Peyer's patch (tissue), 4 donors: ENCODE results near the gene SMARCD3. TPM values are rescaled to one million over a fixed set of nuclear protein-coding genes. Genes with fewer than 3 reads are reported as not detected.
A peak's percentile ranks its signal among the peaks of the same experiment; 100 is the strongest.

Experiments
- DNase-seq, 3 donors: peaks; one replicate each; pipeline ENCODE4 v3.0.0-alpha.2; 2017 to 2019
- H3K27ac ChIP-seq, 4 donors: fragments of 200-600 bp; sonication (generic); one replicate each; pipeline ENCODE4 v1.5.1; 2016 to 2019
- H3K27me3 ChIP-seq, 2 donors: fragments of 200-600 bp; sonication (generic); one replicate each; pipeline ENCODE4 v1.5.1; 2019
- H3K36me3 ChIP-seq, 3 donors: fragments of 200-600 bp; sonication (generic); one replicate each; pipeline ENCODE4 v1.5.1; 2016 to 2019
- H3K4me1 ChIP-seq, 4 donors: fragments of 200-600 bp; sonication (generic); one replicate each; pipeline ENCODE4 v1.5.1; 2016 to 2019
- H3K4me3 ChIP-seq, 4 donors: fragments of 200-600 bp; sonication (generic); 1 replicate in 3 of 4; 2 replicates in 1 of 4; pipeline ENCODE4 v1.5.1; 2016 to 2019; ENCODE audit warnings: mild to moderate bottlenecking in 1 of 4
- H3K9me3 ChIP-seq, 4 donors: fragments of 200-600 bp; sonication (generic); one replicate each; pipeline ENCODE4 v1.5.1; 2016 to 2019; ENCODE audit warnings: mild to moderate bottlenecking in 1 of 4
- CTCF ChIP-seq, 6 experiments: fragments of 450-650 bp in 4 of 6; fragments of 200-600 bp in 2 of 6; sonication (generic) in 1 of 6; IDR thresholded peaks; one replicate each; pipeline ENCODE4 v1.5.1; 2017 to 2019; ENCODE audit warnings: antibody characterized with exemption in 6 of 6, mild to moderate bottlenecking in 3 of 6, moderate library complexity in 1 of 6
- POLR2A ChIP-seq, 2 donors: fragments of 450-650 bp; IDR thresholded peaks; one replicate each; pipeline ENCODE4 v1.5.1; 2017; ENCODE audit warnings: antibody characterized with exemption in 2 of 2, mild to moderate bottlenecking in 2 of 2, moderate library complexity in 2 of 2
- total RNA-seq, 4 donors: library from RNA; depleted of rRNA; stranded (reverse); fragments of >200 nt; gene quantifications; one replicate each; pipeline ENCODE4 v1.1.0, GENCODE V29; 2016

The SMARCD3 gene
- total RNA-seq, 4 donors from 2014 or later = 1.2 to 61.1 (median 18.3) TPM

GRCh38 chr7:151207315-151207714 is 41.2 kb downstream of the SMARCD3 start:
- H3K4me1 ChIP-seq = no peaks in the 10 kb centered on the region
- TF ChIP-seq CTCF (IDR thresholded peaks at IDR 0.05) (no peak), POLR2A (IDR thresholded peaks at IDR 0.05) (no peak)
- H3K27ac ChIP-seq = peak overlapping the region in 1 of 4 donors; percentile 65
- no peaks in the 10 kb centered on the region for H3K36me3 ChIP-seq
- H3K9me3 ChIP-seq = no peaks in the 10 kb centered on the region
- no peak overlapping the region for H3K4me3 ChIP-seq
- H3K27me3 ChIP-seq = no peaks in the 10 kb centered on the region
- no peak for DNase-seq

GRCh38 chr7:151206914-151207313 is 41.6 kb downstream of the SMARCD3 start:
- Histone ChIP-seq H3K4me1 (no peaks in the 10 kb centered on the region), H3K27me3 (no peaks in the 10 kb centered on the region), H3K36me3 (no peaks in the 10 kb centered on the region), H3K9me3 (no peaks in the 10 kb centered on the region), H3K27ac (peak overlapping the region in 1 of 4 donors; percentile 16), H3K4me3 (no peak overlapping the region)
- no peak for DNase-seq
- TF ChIP-seq CTCF (IDR thresholded peaks at IDR 0.05) (no peak), POLR2A (IDR thresholded peaks at IDR 0.05) (no peak)

- no peaks in the 10 kb centered on the region for H3K4me1 ChIP-seq
- H3K4me3 ChIP-seq = no peak overlapping the region
- H3K9me3 ChIP-seq = no peaks in the 10 kb centered on the region
- H3K27me3 ChIP-seq = no peaks in the 10 kb centered on the region
- TF ChIP-seq POLR2A (IDR thresholded peaks at IDR 0.05) (no peak), CTCF (IDR thresholded peaks at IDR 0.05) (no peak)
- H3K36me3 ChIP-seq = no peaks in the 10 kb centered on the region
- H3K27ac ChIP-seq = no peak overlapping the region
- DNase-seq = no peak
Observed at GRCh38 chr7:151205730-151206129, 42.8 kb downstream of the SMARCD3 start.

- TF ChIP-seq CTCF (IDR thresholded peaks at IDR 0.05) = peak in 1 of 6 experiments; percentile 19
- no peak for TF ChIP-seq POLR2A (IDR thresholded peaks at IDR 0.05)
- Histone ChIP-seq H3K36me3 (no peaks in the 10 kb centered on the region), H3K9me3 (no peaks in the 10 kb centered on the region), H3K4me1 (no peaks in the 10 kb centered on the region), H3K4me3 (no peak overlapping the region), H3K27ac (no peak overlapping the region), H3K27me3 (no peaks in the 10 kb centered on the region)
- no peak for DNase-seq
Observed at GRCh38 chr7:151204383-151205032, 44.0 kb downstream of the SMARCD3 start.

- no peak for DNase-seq
- no peak overlapping the region for H3K4me3 ChIP-seq
- no peak overlapping the region for H3K27ac ChIP-seq
- H3K36me3 ChIP-seq = no peaks in the 10 kb centered on the region
- H3K4me1 ChIP-seq = no peaks in the 10 kb centered on the region
- H3K9me3 ChIP-seq = no peaks in the 10 kb centered on the region
- no peak for TF ChIP-seq CTCF (IDR thresholded peaks at IDR 0.05)
- no peak for TF ChIP-seq POLR2A (IDR thresholded peaks at IDR 0.05)
- no peaks in the 10 kb centered on the region for H3K27me3 ChIP-seq
Observed at GRCh38 chr7:151202836-151203235, 45.7 kb downstream of the SMARCD3 start.

GRCh38 chr7:151201751-151202150 is 46.7 kb downstream of the SMARCD3 start:
- TF ChIP-seq POLR2A (IDR thresholded peaks at IDR 0.05) = no peak
- TF ChIP-seq CTCF (IDR thresholded peaks at IDR 0.05) = no peak
- no peaks in the 10 kb centered on the region for H3K9me3 ChIP-seq
- H3K36me3 ChIP-seq = no peaks in the 10 kb centered on the region
- H3K27ac ChIP-seq = no peak overlapping the region
- DNase-seq = no peak
- no peak overlapping the region for H3K4me3 ChIP-seq
- no peaks in the 10 kb centered on the region for H3K4me1 ChIP-seq
- H3K27me3 ChIP-seq = no peaks in the 10 kb centered on the region
